Measurements from ENCODE around the gene CCDC171.

CCDC171 gene

GRCh38 chr9:15975101-15975778 is 422.4 kb downstream of the CCDC171 start:
- DNase-seq (ENCODE audit: low read depth), result no peak
- TF ChIP-seq CTCF (IDR thresholded peaks at IDR 0.05; ENCODE audit: control insufficient read depth, insufficient read depth, low read depth, low read length, missing control alignments), result no peak
- no peak overlapping the region for H3K4me3 ChIP-seq (ENCODE audit: control insufficient read depth, low read depth, low read length)

GRCh38 chr9:15977438-15977837 is 424.6 kb downstream of the CCDC171 start:
- TF ChIP-seq CTCF (IDR thresholded peaks at IDR 0.05; ENCODE audit: control insufficient read depth, insufficient read depth, low read depth, low read length, missing control alignments), result no peak
- no peak for DNase-seq (ENCODE audit: low read depth)
- no peak overlapping the region for H3K4me3 ChIP-seq (ENCODE audit: control insufficient read depth, low read depth, low read length)

GRCh38 chr9:15982182-15982581 is 429.3 kb downstream of the CCDC171 start:
- H3K4me3 ChIP-seq (ENCODE audit: control insufficient read depth, low read depth, low read length), result no peak overlapping the region
- TF ChIP-seq CTCF (IDR thresholded peaks at IDR 0.05; ENCODE audit: control insufficient read depth, insufficient read depth, low read depth, low read length, missing control alignments), result no peak
- no peak for DNase-seq (ENCODE audit: low read depth)

- DNase-seq (ENCODE audit: low read depth), result peak; percentile 79
- no peak overlapping the region for H3K4me3 ChIP-seq (ENCODE audit: control insufficient read depth, low read depth, low read length)
- TF ChIP-seq CTCF (IDR thresholded peaks at IDR 0.05; ENCODE audit: control insufficient read depth, insufficient read depth, low read depth, low read length, missing control alignments), result peak; percentile 5
Observed at GRCh38 chr9:15999422-16000339, 446.8 kb downstream of the CCDC171 start.

GRCh38 chr9:16000811-16001210 is 448.0 kb downstream of the CCDC171 start:
- H3K4me3 ChIP-seq (ENCODE audit: control insufficient read depth, low read depth, low read length), result no peak overlapping the region
- DNase-seq (ENCODE audit: low read depth), result no peak
- no peak for TF ChIP-seq CTCF (IDR thresholded peaks at IDR 0.05; ENCODE audit: control insufficient read depth, insufficient read depth, low read depth, low read length, missing control alignments)

- no peak for TF ChIP-seq CTCF (IDR thresholded peaks at IDR 0.05; ENCODE audit: control insufficient read depth, insufficient read depth, low read depth, low read length, missing control alignments)
- DNase-seq (ENCODE audit: low read depth), result no peak
Observed at GRCh38 chr9:16001856-16002255, 449.0 kb downstream of the CCDC171 start.

More at GRCh38 chr9:16001856-16002255, 449.0 kb downstream of the CCDC171 start:
- H3K4me3 ChIP-seq (ENCODE audit: control insufficient read depth, low read depth, low read length), result no peak overlapping the region

All from AG09309 (cell line).